A549 (cell line): ENCODE measurements around the gene PADI4.

Source experiments
- CHD4 ChIP-seq: fragments of 200-600 bp; sonication (generic); IDR thresholded peaks from 2 replicates; pipeline ENCODE4 v1.6.1; 2016; ENCODE audit warnings: antibody characterized with exemption, mild to moderate bottlenecking, borderline replicate concordance
- EHMT2 ChIP-seq: fragments of 200-600 bp; sonication (generic); IDR thresholded peaks from 2 replicates; pipeline ENCODE4 v1.6.1; 2016; ENCODE audit warnings: antibody characterized with exemption, low read depth, mild to moderate bottlenecking, moderate library complexity
- EP300 ChIP-seq, 2 experiments: fragments of >200 bp; sonication (Bioruptor Twin); formaldehyde crosslinking; IDR thresholded peaks; 2 replicates in 1 of 2; 3 replicates in 1 of 2; pipeline ENCODE4 v1.6.1; 2016 to 2017
- POLR2A ChIP-seq: IDR thresholded peaks from 2 replicates; pipeline ENCODE4 v1.6.1; 2012; ENCODE audit warnings: mild to moderate bottlenecking, low read length
- RNF2 ChIP-seq: fragments of 200-600 bp; sonication (generic); IDR thresholded peaks from 2 replicates; pipeline ENCODE4 v1.6.1; 2016; ENCODE audit warnings: low read depth, mild to moderate bottlenecking, antibody characterized with exemption, moderate library complexity, borderline replicate concordance
- SMC3 ChIP-seq: fragments of >200 bp; sonication (Bioruptor Twin); formaldehyde crosslinking; IDR thresholded peaks from 3 replicates; pipeline ENCODE4 v1.6.1; 2018; ENCODE audit warnings: inconsistent platforms
- ZFP36 ChIP-seq: fragments of 450-650 bp; IDR thresholded peaks from 2 replicates; pipeline ENCODE4 v1.6.1; 2014; ENCODE audit warnings: borderline replicate concordance; ENCODE audit not compliant: partially characterized antibody
- TF ChIP-seq, protein P1 (sequence below): fragments of >200 bp; sonication (Bioruptor Twin); formaldehyde crosslinking; IDR thresholded peaks from 3 replicates; pipeline ENCODE4 v1.5.1; 2016
- TF ChIP-seq, protein P2 (sequence below): fragments of 200-600 bp; sonication (generic); IDR thresholded peaks from 2 replicates; pipeline ENCODE4 v1.6.1; 2016; ENCODE audit warnings: antibody characterized with exemption, mild to moderate bottlenecking, moderate library complexity
- TF ChIP-seq, protein P3 (sequence below): fragments of 250-450 bp; sonication (Bioruptor Pico); IDR thresholded peaks from 2 replicates; pipeline ENCODE4 v1.5.0; 2020; ENCODE audit warnings: low read depth, mild to moderate bottlenecking, moderate library complexity
- TF ChIP-seq, protein P4 (sequence below): IDR thresholded peaks from 2 replicates; pipeline ENCODE4 v1.6.1; 2012

DNA sequence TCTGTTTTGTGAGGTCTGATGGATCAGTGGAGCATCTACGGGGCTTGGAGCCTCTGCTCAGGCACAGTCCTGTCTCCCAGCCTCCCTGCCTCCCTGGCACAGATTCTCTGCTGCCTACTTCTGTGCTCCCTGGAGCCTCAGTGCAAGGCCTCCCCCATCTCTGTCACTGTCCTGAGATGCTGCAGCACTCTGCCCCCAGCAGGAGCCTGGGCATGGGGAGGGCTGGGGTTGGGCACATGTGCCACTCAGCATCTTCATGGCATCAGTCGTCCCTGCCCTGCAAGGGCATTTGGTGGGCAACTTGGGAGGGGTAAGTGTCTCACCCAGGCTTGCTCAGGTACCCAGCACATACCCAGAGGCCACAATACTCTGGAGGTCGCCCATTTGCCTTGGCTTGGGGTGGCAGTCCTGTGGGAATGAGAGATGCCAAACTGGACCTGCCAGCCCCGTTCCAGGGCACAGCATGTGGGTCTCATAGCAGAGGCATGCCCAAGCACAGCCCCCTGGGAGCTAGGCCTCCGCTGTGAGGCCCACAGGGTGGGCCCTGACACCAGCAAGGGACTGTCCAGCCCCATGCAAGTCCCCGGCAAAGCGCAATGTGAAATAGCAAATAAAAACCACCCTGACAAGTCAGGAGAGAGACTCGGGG is 30.4 kb upstream of the PADI4 start:
- TF ChIP-seq, protein P1, sequence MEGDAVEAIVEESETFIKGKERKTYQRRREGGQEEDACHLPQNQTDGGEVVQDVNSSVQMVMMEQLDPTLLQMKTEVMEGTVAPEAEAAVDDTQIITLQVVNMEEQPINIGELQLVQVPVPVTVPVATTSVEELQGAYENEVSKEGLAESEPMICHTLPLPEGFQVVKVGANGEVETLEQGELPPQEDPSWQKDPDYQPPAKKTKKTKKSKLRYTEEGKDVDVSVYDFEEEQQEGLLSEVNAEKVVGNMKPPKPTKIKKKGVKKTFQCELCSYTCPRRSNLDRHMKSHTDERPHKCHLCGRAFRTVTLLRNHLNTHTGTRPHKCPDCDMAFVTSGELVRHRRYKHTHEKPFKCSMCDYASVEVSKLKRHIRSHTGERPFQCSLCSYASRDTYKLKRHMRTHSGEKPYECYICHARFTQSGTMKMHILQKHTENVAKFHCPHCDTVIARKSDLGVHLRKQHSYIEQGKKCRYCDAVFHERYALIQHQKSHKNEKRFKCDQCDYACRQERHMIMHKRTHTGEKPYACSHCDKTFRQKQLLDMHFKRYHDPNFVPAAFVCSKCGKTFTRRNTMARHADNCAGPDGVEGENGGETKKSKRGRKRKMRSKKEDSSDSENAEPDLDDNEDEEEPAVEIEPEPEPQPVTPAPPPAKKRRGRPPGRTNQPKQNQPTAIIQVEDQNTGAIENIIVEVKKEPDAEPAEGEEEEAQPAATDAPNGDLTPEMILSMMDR = no peak
- TF ChIP-seq POLR2A (no peak), ZFP36 (no peak), CHD4 (no peak), RNF2 (no peak), EP300 (IDR thresholded peaks at IDR 0.05) (no peak), EHMT2 (no peak), SMC3 (no peak)
- TF ChIP-seq, protein P2, sequence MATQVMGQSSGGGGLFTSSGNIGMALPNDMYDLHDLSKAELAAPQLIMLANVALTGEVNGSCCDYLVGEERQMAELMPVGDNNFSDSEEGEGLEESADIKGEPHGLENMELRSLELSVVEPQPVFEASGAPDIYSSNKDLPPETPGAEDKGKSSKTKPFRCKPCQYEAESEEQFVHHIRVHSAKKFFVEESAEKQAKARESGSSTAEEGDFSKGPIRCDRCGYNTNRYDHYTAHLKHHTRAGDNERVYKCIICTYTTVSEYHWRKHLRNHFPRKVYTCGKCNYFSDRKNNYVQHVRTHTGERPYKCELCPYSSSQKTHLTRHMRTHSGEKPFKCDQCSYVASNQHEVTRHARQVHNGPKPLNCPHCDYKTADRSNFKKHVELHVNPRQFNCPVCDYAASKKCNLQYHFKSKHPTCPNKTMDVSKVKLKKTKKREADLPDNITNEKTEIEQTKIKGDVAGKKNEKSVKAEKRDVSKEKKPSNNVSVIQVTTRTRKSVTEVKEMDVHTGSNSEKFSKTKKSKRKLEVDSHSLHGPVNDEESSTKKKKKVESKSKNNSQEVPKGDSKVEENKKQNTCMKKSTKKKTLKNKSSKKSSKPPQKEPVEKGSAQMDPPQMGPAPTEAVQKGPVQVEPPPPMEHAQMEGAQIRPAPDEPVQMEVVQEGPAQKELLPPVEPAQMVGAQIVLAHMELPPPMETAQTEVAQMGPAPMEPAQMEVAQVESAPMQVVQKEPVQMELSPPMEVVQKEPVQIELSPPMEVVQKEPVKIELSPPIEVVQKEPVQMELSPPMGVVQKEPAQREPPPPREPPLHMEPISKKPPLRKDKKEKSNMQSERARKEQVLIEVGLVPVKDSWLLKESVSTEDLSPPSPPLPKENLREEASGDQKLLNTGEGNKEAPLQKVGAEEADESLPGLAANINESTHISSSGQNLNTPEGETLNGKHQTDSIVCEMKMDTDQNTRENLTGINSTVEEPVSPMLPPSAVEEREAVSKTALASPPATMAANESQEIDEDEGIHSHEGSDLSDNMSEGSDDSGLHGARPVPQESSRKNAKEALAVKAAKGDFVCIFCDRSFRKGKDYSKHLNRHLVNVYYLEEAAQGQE = no peak
- TF ChIP-seq, protein P3, sequence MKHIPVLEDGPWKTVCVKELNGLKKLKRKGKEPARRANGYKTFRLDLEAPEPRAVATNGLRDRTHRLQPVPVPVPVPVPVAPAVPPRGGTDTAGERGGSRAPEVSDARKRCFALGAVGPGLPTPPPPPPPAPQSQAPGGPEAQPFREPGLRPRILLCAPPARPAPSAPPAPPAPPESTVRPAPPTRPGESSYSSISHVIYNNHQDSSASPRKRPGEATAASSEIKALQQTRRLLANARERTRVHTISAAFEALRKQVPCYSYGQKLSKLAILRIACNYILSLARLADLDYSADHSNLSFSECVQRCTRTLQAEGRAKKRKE (CRISPR knock-in tag) = no peak
- TF ChIP-seq, protein P4, sequence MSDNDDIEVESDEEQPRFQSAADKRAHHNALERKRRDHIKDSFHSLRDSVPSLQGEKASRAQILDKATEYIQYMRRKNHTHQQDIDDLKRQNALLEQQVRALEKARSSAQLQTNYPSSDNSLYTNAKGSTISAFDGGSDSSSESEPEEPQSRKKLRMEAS = no peak
